ENCODE results near the gene REC114. TPM values are rescaled to one million over a fixed set of nuclear protein-coding genes. Genes with fewer than 3 reads are reported as not detected.

Gene REC114
- total and polyA plus RNA-seq, 2 of the 8 experiments (the other 6 are each of a cell fraction or from before 2014, with no cell fraction given) = 0.12 TPM; not detected in 1

DNA sequence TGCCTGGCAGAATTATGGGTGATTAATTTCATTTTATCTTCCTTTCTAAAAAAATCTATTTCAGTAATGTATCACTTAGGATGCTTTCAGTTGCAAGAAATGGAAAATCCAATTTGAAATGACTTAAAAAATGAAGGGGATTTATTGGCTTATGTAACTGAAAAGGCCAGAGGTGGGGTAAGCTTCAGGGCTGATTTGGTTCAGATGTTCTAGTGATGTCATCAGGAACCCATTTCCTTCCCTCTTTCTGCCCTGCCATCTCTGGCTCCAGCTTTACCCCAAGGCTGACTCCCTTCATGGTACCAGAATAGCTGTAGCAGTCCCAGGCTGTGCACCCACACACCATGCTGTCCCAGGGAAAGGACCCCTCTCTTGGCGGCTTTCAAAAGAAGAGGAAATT is 18.5 kb upstream of the REC114 start:
- no peaks in the 10 kb centered on the region for H3K36me3 ChIP-seq (ENCODE audit: control insufficient read depth in 2 of 4, insufficient read depth in 4 of 4, low read length in 3 of 4)
- H3K14ac ChIP-seq (ENCODE audit: insufficient read length) = no peak overlapping the region
- no peak overlapping the region for H4K91ac ChIP-seq (replicated peaks; ENCODE audit: insufficient read length, low read length)
- no peak for FAIRE-seq
- POLR2A ChIA-PET (ENCODE audit: partially characterized antibody) = no interaction called here
- no peak overlapping the region for H3K4me2 ChIP-seq (ENCODE audit: insufficient read depth in 1 of 2, low read depth in 2 of 2, low read length in 2 of 2)
- H4K20me1 ChIP-seq (replicated peaks in 1 of 2; ENCODE audit: control insufficient read depth in 1 of 2, insufficient read depth in 2 of 2, low read length in 2 of 2) = no peaks in the 10 kb centered on the region
- no peaks in the 10 kb centered on the region for H3K27me3 ChIP-seq (replicated peaks in 1 of 4; ENCODE audit: control insufficient read depth in 3 of 4, extremely low read depth in 1 of 4, insufficient read depth in 3 of 4, low read length in 3 of 4)
- 80% methylated on average over 1 of the region's 1 CpG; no CpG with 5 or more reads in 1 of the 2 experiments for WGBS, 2 experiments (ENCODE audit: extremely low coverage in 1 of 2, insufficient coverage in 1 of 2, insufficient read length in 1 of 2, insufficient replicate concordance in 2 of 2, low coverage in 1 of 2, low lambda C conversion rate in 2 of 2, missing lambda C conversion rate in 1 of 2)
- H2BK20ac ChIP-seq (ENCODE audit: low read length) = no peak overlapping the region
- no peaks in the 10 kb centered on the region for H3K23me2 ChIP-seq (ENCODE audit: low read depth, low read length)
- H3K9ac ChIP-seq (replicated peaks in 1 of 4; ENCODE audit: extremely low read depth in 1 of 4, low read depth in 3 of 4, low read length in 3 of 4) = no peak overlapping the region
- H3K4me1 ChIP-seq (replicated peaks in 1 of 4; ENCODE audit: control insufficient read depth in 3 of 4, insufficient read depth in 4 of 4, low read length in 3 of 4) = peaks cover 0 to 4% (median 0%) of the 10 kb centered on the region in 4 experiments; a peak in 1 of 7 replicates
- H3K4me3 ChIP-seq (ENCODE audit: extremely low read depth in 1 of 4, insufficient read depth in 2 of 4, low read depth in 3 of 4, low read length in 4 of 4) = no peak overlapping the region
- H3K79me2 ChIP-seq (ENCODE audit: control insufficient read depth in 1 of 2, insufficient read depth in 2 of 2, low read length in 2 of 2) = no peaks in the 10 kb centered on the region
- CTCF ChIA-PET (ENCODE audit: partially characterized antibody) = no interaction called here
- DNase-seq (ENCODE audit: low read depth in 1 of 2, low spot score in 2 of 2) = no peak
- peak overlapping the region; percentile 42; the same call in 1 of the 2 replicates for H2AFZ ChIP-seq (ENCODE audit: low read length)
- no peak overlapping the region for H2AK5ac ChIP-seq (ENCODE audit: low read depth, low read length)
- H2BK5ac ChIP-seq (ENCODE audit: low read depth, low read length) = no peak overlapping the region
- H3K9me3 ChIP-seq (ENCODE audit: insufficient read depth in 2 of 2, low read depth in 1 of 2, low read length in 1 of 2) = no peaks in the 10 kb centered on the region
- no peak overlapping the region for H3K56ac ChIP-seq (replicated peaks; ENCODE audit: insufficient read length, low read depth, low read length)
- no peak overlapping the region for H2BK15ac ChIP-seq (ENCODE audit: low read length)
- H3K79me1 ChIP-seq (ENCODE audit: low read depth, low read length) = no peaks in the 10 kb centered on the region
- no peak overlapping the region for H3K18ac ChIP-seq (ENCODE audit: extremely low read depth, low read length)
- TF ChIP-seq SP1 (IDR thresholded peaks at IDR 0.05; ENCODE audit: low read depth, low read length) = no peak
- no peak for TF ChIP-seq NANOG (IDR thresholded peaks at IDR 0.05; ENCODE audit: insufficient read depth, low read depth, low read length, poor library complexity, severe bottlenecking)
- TF ChIP-seq MAFK (IDR thresholded peaks at IDR 0.05; ENCODE audit: low read depth, low read length) = no peak
- TF ChIP-seq POLR2A (IDR thresholded peaks at IDR 0.05; ENCODE audit: control extremely low read depth in 1 of 2, low read depth in 2 of 2, low read length in 2 of 2) = no peak
- no peak for TF ChIP-seq TAF1 (IDR thresholded peaks at IDR 0.05; ENCODE audit: low read depth, low read length)
- TF ChIP-seq HDAC2 (IDR thresholded peaks at IDR 0.05; ENCODE audit: borderline replicate concordance in 1 of 2, low read depth in 2 of 2, low read length in 2 of 2) = no peak
- TF ChIP-seq ATF2 (IDR thresholded peaks at IDR 0.05; ENCODE audit: low read length) = no peak
- TF ChIP-seq CTBP2 (IDR thresholded peaks at IDR 0.05; ENCODE audit: borderline replicate concordance, insufficient read depth, insufficient read length, low read length) = no peak
- no peak overlapping the region for H4K5ac ChIP-seq (ENCODE audit: insufficient read length, low read depth, low read length)
- H2BK120ac ChIP-seq (replicated peaks; ENCODE audit: low read depth, low read length) = no peak overlapping the region
- no peak overlapping the region for H2BK12ac ChIP-seq (ENCODE audit: low read depth, low read length)
- no peak overlapping the region for H3K4ac ChIP-seq (replicated peaks; ENCODE audit: insufficient read length, low read depth, low read length)
- H3K23ac ChIP-seq (ENCODE audit: insufficient read length) = no peak overlapping the region
- H4K8ac ChIP-seq (ENCODE audit: extremely low read depth, insufficient read depth, low read length) = no peak overlapping the region
- H3K27ac ChIP-seq (ENCODE audit: low read depth, low read length) = no peak overlapping the region
